GM21367 (cell line): ENCODE results near the gene HOXD1.

Experiments
- ATAC-seq: cut with Tn5 transposase; IDR thresholded peaks from one replicate; pipeline ENCODE4 v1.9.1; 2021; ENCODE audit not compliant: unreplicated experiment

The HOXD1 gene

DNA sequence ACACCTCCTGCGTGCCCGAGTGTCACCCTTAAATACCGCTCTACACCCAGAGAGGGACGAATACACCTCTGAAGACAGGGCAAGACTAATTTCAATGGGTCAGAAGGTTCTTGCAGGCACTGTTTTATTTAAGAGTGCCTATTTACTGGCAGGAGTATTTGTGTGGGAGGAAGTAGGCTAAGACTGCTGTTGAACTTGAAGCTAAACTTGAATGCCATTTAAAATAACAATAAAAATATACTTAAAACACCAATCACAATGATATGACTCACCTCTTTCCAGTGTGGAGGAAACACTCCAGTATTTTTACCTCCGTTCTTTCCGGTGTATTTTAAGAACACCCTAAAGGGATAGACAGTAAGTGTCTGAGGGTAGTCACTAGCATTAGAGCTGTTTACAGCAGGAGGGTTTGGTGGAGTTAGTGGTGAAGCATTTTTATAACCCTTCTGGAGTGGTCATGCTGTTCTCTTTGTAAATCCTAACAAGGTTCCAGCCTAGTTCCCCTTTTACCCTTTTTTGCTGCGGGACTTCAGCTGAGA, 9.6 kb upstream of the HOXD1 start:
- ATAC-seq = no peak

GRCh38 chr2:176181551-176181950, 6.9 kb upstream of the HOXD1 start:
- no peak for ATAC-seq

DNA sequence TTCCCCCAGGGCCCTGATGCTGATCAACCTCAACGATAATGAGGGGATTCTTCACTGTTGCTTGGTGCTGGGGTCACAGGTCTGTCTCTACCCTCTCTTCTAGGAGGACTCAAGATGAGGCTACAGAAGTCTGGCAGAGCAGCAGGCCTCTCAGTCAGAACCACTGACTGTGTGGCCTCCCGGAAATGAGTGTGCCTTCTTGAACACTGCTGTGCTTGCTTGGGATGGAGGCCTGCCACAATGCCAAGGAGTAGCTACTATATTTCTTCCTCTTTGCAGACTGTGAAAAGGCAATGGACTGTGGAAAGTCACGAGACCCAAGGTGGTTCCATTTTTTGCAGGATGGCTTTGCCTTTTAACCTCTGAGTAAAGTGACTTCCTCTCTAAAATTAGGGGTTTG, 5.8 kb upstream of the HOXD1 start:
- ATAC-seq = no peak

DNA sequence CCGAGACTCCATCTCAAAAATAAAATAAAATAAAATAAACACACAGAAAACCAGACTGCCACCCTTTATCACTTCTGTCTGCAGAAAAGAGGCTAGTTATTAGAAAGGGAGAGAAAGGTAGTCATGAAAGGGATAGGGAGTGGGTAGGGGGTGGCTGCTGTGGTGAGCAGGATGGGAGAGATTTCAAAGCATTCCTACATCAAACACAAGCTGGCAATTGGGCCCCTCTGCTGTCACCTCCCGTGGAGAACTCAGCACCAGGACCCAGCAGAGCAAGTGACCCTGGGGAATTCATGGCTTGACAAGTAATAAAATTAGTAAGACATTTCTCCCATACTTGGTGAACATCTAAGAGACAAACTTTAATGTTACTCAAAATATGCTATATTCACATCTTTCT, 3.7 kb upstream of the HOXD1 start:
- no peak for ATAC-seq

DNA sequence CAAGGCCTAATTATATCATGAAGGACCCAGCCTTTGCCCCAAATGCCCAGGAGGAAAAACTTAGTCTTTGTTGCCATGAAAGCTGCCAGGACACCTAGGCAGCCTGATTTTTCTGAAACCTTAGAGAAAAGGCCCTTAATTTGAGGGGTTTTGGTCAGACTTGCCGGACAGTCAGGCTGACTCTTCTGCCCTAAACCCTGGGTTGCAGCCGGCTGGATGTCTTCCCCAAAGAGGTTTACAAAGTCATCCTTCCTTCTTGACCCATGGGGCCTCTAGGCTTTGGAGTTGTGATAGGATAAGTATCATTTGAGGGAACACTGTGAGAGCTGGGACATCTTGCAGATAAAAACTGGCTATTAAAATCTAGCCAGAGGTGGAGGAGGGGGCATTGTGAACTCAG, 2.4 kb upstream of the HOXD1 start:
- ATAC-seq = no peak

DNA sequence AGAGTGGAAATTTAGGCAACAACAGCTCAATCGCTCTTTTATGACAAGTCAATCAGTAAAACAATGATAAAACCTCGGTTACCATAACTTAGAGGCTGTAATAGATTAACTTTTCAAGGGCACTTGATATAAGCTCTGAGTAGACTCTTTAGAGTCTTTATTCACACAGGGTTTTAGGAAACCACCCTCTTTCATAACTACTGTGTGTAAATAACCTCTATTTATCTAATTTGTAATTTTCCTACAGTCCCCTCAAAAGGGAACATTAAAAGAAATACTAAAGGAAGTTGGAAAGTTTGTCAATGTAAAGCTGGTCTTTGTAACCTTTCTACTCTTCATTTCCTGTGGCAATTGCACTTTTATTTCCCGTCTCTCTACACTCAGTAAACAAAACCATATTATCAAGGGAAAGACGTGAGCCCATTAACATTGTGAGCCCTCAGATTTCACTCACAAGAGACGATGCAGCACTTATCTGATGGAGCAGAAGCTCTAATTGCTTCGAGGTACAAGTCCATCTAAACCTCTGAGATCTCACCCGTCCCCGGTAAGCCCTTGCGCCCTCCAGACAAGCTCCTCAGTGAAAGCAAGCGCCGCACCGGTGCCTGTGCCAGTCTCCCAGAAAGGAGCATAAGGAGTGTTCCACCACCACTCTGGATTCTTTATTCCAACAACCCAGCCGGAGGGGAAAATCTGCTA, 1.1 kb upstream of the HOXD1 start:
- ATAC-seq = no peak

DNA sequence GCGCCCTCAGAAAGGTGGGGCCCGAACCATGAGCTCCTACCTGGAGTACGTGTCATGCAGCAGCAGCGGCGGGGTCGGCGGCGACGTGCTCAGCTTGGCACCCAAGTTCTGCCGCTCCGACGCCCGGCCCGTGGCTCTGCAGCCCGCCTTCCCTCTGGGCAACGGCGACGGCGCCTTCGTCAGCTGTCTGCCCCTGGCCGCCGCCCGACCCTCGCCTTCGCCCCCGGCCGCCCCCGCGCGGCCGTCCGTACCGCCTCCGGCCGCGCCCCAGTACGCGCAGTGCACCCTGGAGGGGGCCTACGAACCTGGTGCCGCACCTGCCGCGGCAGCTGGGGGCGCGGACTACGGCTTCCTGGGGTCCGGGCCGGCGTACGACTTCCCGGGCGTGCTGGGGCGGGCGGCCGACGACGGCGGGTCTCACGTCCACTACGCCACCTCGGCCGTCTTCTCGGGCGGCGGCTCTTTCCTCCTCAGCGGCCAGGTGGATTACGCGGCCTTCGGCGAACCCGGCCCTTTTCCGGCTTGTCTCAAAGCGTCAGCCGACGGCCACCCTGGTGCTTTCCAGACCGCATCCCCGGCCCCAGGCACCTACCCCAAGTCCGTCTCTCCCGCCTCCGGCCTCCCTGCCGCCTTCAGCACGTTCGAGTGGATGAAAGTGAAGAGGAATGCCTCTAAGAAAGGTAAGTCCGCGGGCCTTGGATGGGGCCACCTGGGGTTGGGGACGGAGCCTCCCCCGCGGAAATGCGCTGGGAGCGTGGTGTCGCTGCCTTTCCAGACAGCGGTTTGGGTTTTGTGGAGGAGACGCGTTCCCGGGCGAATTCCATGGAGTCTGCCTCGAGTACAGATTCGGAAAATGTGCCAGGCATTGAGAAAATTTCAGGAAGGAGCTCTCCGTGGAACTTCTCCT, 559 bp downstream of the HOXD1 start:
- ATAC-seq = no peak

- ATAC-seq = no peak
Observed at GRCh38 chr2:176189681-176190641, 1.5 kb downstream of the HOXD1 start.

GRCh38 chr2:176192351-176192750, 3.9 kb downstream of the HOXD1 start:
- no peak for ATAC-seq

GRCh38 chr2:176193048-176193447, 4.6 kb downstream of the HOXD1 start:
- no peak for ATAC-seq

- ATAC-seq = no peak
Observed at GRCh38 chr2:176199902-176200301, 11.4 kb downstream of the HOXD1 start.

- ATAC-seq = no peak
Observed at GRCh38 chr2:176200971-176201370, 12.5 kb downstream of the HOXD1 start.

GRCh38 chr2:176202491-176202890, 14.0 kb downstream of the HOXD1 start:
- ATAC-seq = no peak

DNA sequence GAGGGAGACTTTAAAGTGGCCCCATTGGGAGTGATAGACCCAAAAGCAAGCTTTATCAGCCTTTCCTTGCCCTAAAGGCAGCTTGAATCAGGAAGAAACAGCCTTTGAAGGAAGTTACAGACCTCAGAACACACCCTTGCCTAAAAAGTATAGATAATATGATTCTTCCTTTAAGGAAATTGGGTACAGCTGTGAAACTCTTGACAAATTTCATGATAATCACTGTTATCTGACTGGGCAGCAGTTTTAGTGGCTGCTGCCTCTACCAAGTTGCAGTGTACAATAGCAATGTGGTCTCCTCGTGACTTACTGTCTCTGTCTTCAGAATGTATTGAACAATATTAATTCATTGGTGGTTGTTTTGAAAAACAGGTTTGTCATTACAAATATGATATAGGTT, 16.7 kb downstream of the HOXD1 start:
- no peak for ATAC-seq

- ATAC-seq = no peak
Observed at GRCh38 chr2:176206136-176206535, 17.7 kb downstream of the HOXD1 start.

GRCh38 chr2:176206682-176207081, 18.2 kb downstream of the HOXD1 start:
- ATAC-seq = no peak

DNA sequence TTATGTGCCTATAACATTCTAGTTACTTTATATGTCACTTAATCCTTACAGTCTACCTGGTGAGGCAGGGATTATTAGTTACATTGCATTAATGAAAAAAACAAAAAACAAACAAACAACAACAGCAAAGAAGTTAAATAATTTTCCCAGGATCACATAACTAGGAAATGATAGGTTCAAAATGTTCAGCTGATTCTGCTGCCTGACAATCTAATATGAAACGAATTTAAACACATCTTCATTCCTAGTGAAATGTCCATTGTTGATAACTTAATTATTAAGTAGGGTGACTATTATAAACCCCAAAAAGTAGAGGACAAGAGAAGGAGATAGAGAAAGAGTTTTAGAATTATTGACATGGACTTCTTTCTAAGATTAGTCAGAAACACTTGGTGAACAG, 22.6 kb downstream of the HOXD1 start:
- no peak for ATAC-seq

- ATAC-seq = no peak
Observed at GRCh38 chr2:176212276-176212675, 23.8 kb downstream of the HOXD1 start.

GRCh38 chr2:176213406-176213805, 24.9 kb downstream of the HOXD1 start:
- ATAC-seq = no peak

- ATAC-seq = no peak
Observed at GRCh38 chr2:176227874-176228273, 39.4 kb downstream of the HOXD1 start.

DNA sequence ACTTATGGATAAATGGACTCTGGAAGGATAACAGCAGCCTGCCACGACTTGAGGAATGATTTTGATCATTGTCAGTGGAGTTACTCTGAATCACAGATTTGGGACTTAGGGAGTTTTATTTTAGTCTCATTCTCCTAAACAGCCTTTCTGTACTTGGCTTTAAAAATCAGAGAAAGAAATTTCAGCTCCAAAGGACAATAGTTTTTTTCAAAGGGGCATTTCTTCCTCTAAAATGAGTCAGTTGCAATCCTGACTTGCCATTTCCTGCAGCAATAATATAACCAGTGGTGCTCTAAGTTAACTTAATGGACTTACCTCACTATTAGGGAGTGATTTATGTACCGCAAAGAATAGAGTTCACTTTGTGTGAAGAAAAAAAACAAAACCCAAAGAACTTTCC, 45.7 kb downstream of the HOXD1 start:
- no peak for ATAC-seq
